GM19324 (cell line): ENCODE measurements around the gene HACD2.
"Not testable (repeated sequence)": the region's sequence is repeated elsewhere in the genome, so short reads cannot be mapped to it uniquely, and the experiment has no call there.

Experiments
- ATAC-seq: cut with Tn5 transposase; IDR thresholded peaks from one replicate; pipeline ENCODE4 v1.9.1; 2021; ENCODE audit warnings: mild to moderate bottlenecking, moderate library complexity; ENCODE audit not compliant: unreplicated experiment, low FRiP score

Gene HACD2

GRCh38 chr3:123488645-123489347 lies 96.1 kb downstream of the HACD2 start:
- ATAC-seq, result no peak

- ATAC-seq, result not testable (repeated sequence)
Measured at GRCh38 chr3:123487063-123487462, 97.8 kb downstream of the HACD2 start.

- ATAC-seq, result no peak
Measured at GRCh38 chr3:123486460-123486859, 98.4 kb downstream of the HACD2 start.

- ATAC-seq, result no peak
Measured at GRCh38 chr3:123485551-123485950, 99.3 kb downstream of the HACD2 start.

- ATAC-seq, result no peak
Measured at GRCh38 chr3:123483146-123483545, 101.7 kb downstream of the HACD2 start.

- ATAC-seq, result no peak
Measured at GRCh38 chr3:123481722-123482457, 103.0 kb downstream of the HACD2 start.

GRCh38 chr3:123481071-123481470 lies 103.8 kb downstream of the HACD2 start:
- ATAC-seq, result no peak

GRCh38 chr3:123480428-123480827 lies 104.4 kb downstream of the HACD2 start:
- ATAC-seq, result no peak

- ATAC-seq, result no peak
Measured at GRCh38 chr3:123479891-123480290, 105.0 kb downstream of the HACD2 start.

GRCh38 chr3:123478314-123478713 lies 106.5 kb downstream of the HACD2 start:
- ATAC-seq, result no peak

GRCh38 chr3:123476967-123477750 lies 107.7 kb downstream of the HACD2 start:
- ATAC-seq, result no peak

GRCh38 chr3:123475786-123476185 lies 109.1 kb downstream of the HACD2 start:
- no peak for ATAC-seq

- no peak for ATAC-seq
Measured at GRCh38 chr3:123471106-123471505, 113.7 kb downstream of the HACD2 start.

GRCh38 chr3:123469323-123469995 lies 115.4 kb downstream of the HACD2 start:
- ATAC-seq, result no peak

- ATAC-seq, result no peak
Measured at GRCh38 chr3:123467046-123467445, 117.8 kb downstream of the HACD2 start.

- ATAC-seq, result no peak
Measured at GRCh38 chr3:123464211-123464610, 120.6 kb downstream of the HACD2 start.

- no peak for ATAC-seq
Measured at GRCh38 chr3:123459862-123460261, 125.0 kb downstream of the HACD2 start.

- no peak for ATAC-seq
Measured at GRCh38 chr3:123458255-123458654, 126.6 kb downstream of the HACD2 start.

GRCh38 chr3:123457841-123458240 lies 127.0 kb downstream of the HACD2 start:
- no peak for ATAC-seq

- no peak for ATAC-seq
Measured at GRCh38 chr3:123453675-123454074, 131.2 kb downstream of the HACD2 start.

GRCh38 chr3:123451186-123451585 lies 133.7 kb downstream of the HACD2 start:
- no peak for ATAC-seq
